GM18861 (cell line): ENCODE measurements around the gene CERS4.
"Not testable (repeated sequence)": the region's sequence is repeated elsewhere in the genome, so short reads cannot be mapped to it uniquely, and the experiment has no call there.

ENCODE experiments used
- ATAC-seq: cut with Tn5 transposase; IDR thresholded peaks from one replicate; pipeline ENCODE4 v1.9.1; 2021; ENCODE audit not compliant: unreplicated experiment

Gene CERS4

DNA sequence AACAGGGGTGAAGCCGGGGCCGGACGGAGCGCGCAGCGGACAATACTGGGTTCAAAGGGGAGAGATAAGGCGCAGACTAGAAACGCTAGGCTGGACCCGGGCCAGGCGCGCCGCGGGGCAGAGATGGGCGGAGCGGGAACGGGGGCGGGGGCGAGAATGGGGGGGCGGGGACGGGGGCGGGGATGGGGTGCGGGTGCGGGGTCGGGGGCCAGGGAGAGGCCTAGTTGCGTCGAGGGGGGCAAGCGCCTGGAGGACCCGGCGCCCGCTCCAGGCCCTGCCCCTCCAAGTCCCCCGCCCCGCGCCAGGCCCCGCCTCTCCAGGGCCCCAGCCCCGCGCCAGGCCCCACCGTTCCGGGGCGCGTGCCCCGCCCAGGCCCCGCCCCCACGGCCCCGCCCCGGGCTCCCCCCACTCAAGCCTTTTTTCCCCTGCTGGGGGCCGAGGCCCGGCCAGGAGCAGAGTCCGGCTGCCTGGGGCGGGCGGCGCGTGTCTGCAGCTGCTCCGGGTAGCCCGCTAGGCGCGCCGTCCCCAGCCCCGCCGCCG is at the start of gene CERS4:
Gene CERS4, plus strand, starts transcription at position 449 of the 540 bp plus-strand sequence. CDS start 41,707 bp downstream, outside the sequence.
- peak; percentile 23 for ATAC-seq

GRCh38 chr19:8161135-8161646 is 48.0 kb upstream of the CERS4 start:
- no peak for ATAC-seq

GRCh38 chr19:8163759-8164158 is 45.4 kb upstream of the CERS4 start:
- ATAC-seq = no peak

DNA sequence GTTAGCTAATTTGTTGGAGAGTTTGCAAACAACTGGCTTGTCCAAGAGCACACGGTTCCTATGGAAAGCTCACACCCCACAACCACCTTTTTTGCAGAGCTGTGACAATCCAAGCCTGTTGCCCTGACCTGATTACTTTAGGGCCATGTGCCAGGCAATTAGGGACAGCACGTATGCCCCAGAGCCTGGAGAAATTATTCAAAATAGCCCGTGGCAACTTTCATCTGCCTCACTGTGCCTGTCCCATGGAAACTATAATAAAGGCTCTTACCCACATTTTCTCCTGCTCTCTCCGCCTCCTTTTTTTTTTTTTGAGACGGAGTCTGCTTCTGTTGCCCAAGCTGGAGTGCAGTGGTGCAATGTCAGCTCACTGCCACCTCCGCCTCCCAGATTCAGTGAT is 41.2 kb upstream of the CERS4 start:
- no peak for ATAC-seq

DNA sequence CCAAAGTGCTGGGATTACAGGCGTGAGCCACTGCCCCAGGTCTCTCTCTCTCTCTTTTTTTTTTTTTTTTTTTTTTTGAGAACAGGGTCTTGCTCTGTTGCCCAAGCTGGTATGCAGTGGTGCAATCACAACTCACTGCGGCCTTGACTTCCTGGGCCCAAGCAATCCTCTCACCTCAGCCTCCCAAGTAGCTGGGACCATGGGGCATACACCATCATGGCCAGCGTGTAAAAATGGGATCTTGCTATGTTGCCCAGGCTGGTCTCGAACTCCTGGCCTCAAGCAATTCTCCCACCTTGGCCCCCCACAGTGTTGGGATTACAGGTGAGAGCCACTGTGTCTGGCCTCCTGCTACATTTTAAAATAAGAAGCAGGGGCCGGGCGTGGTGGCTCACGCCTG is 40.6 kb upstream of the CERS4 start:
- no peak for ATAC-seq

DNA sequence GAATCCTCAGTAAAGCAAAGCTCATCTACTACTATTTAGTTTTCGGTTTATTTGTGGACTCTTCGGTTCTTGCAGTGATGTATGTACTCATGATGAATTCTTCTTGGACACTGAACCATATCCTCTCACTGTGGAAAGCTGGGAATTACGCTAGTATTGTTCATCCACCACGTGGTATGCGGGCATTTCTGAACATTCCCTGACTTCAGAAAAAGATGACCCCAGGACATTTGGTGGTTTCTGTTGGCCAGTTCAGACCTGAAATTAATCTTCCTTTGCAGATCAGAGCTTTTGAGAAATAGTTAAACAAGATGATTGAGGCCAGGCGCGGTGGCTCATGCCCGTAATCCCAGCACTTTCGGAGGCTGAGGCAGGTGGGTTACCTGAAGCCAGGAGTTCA is 34.5 kb upstream of the CERS4 start:
- ATAC-seq = no peak

DNA sequence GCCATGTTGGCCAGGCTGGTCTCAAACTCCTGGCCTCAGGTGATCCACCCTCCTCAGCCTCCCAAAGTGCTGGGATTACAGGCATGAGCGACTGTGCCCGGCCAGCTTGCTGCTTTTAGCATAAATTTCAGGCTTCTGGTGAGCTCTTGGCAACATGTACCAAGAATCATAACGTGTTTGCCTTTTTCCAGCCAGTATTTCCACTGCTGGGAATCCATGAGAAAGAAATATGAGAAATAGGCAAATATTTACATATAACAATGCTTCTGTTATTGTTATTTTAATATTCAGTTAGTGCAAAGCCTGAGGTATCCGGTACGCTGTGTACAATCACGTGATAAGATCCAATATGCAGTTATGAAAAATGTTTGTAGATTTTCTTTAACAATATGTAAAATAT is 29.2 kb upstream of the CERS4 start:
- ATAC-seq = no peak

DNA sequence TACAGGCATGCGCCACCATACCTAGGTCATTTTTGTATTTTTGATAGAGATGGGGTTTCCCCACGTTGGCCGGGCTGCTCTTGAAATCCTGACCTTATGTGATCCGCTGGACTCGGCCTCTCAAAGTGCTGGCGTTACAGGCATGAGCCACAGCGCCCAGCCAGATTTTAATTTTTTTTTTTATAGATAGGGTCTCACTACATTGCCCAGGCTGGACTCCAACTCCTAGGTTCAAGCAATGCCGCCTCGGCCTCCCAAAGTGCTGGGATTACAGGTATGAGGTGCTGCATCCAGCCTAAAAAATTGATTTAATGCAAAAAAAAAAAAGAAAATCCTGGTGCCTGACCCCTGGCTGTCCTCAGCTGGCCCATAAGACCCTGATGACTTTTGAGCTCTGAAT is 24.9 kb upstream of the CERS4 start:
- no peak for ATAC-seq

GRCh38 chr19:8185343-8186068 is 23.7 kb upstream of the CERS4 start:
- no peak for ATAC-seq

- no peak for ATAC-seq
Observed at GRCh38 chr19:8192221-8192820, 16.8 kb upstream of the CERS4 start.

- ATAC-seq = no peak
Observed at GRCh38 chr19:8194528-8195267, 14.5 kb upstream of the CERS4 start.

DNA sequence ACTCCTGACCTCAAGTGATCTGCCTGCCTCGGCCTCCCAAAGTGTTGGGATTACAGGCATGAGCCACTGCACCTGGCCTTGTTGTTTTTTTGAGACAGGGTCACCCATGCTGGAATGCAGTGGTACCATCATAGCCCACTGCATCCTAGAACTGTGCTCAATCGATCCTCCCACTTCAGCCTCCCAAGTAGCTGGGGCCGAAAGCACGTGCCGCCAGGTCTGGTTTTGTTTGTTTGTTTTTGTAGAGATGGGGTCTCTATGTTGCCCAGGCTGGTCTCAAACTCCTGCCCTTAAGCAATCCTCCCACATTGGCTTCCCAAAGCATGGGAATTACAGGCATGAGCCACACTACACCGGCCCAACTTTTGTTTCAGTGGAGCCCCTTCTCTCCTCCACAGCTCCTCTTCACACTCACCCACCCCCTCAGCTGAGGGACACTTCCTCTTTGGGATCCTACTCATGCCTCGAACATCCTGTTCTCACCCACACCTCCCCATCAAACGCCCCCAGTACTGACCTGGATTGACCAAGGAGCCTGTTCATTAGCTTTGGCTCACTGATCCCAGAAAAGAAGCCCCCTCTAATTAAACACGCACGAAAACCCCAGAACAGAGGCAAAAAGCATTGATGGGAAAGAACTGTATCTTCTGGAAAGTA is 12.8 kb upstream of the CERS4 start:
- no peak for ATAC-seq

- not testable (repeated sequence) for ATAC-seq
Observed at GRCh38 chr19:8203288-8204120, 5.7 kb upstream of the CERS4 start.

- ATAC-seq = no peak
Observed at GRCh38 chr19:8204961-8205360, 4.2 kb upstream of the CERS4 start.

GRCh38 chr19:8206147-8207087 is 2.8 kb upstream of the CERS4 start:
- ATAC-seq = no peak

DNA sequence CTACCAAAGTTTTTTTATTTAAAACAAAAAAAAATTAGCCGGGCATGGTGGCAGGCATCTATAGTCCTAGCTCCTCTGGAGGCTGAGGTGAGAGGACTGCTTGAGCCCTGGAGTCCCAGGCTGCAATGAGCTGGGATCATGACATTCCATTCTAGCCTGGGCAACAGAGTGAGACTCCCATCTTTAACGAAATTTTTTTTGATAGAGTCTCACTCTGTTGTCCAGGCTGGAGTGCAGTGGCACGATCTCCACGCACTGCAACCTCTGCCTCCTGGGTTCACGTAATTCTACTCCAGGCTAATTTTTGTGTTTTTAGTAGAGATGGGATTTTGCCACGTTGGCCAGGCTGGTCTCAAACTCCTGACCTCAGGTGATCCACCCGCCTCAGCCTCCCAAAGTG is 1.8 kb upstream of the CERS4 start:
- ATAC-seq = not testable (repeated sequence)

GRCh38 chr19:8208119-8208921 is 850 bp upstream of the CERS4 start:
- ATAC-seq = no peak
